ENCODE measurements around the gene DDAH1.

DDAH1 gene

DNA sequence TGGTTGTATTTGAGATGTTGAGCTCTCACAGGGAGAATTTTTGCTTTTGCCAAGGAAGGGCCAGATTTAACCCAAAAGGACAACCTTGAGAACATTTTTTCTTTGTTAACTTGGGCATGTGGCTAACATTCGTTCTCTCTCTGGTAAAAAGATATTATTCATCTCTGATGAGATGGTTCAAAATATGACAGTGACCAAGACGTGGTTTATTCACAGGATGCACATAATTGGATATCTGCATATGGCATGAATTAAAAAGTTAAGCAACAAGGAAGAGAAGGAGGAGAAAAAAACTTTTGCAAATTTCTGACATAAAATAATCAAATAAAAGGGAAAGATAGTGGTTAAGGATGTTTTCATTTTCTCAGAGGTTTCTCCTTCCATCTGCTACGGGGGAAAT lies 145.5 kb downstream of the DDAH1 start:
- POLR2A ChIA-PET, result no interaction called here
- Histone ChIP-seq H3K27me3 (replicated peaks in 2 of 5; ENCODE audit: control insufficient read depth in 4 of 5, insufficient read depth in 5 of 5, low read length in 4 of 5) (peaks cover 0 to 2% (median 0%) of the 10 kb centered on the region in 5 experiments), H3K4me1 (ENCODE audit: control extremely low read depth in 1 of 4, control insufficient read depth in 4 of 4, insufficient read depth in 4 of 4, low read length in 3 of 4) (peaks cover 0 to 5% (median 3%) of the 10 kb centered on the region in 4 experiments), H3K4me3 (ENCODE audit: control insufficient read depth in 1 of 7, extremely low read depth in 1 of 7, insufficient read depth in 4 of 7, low read depth in 2 of 7, low read length in 6 of 7) (no peak overlapping the region), H3K36me3 (ENCODE audit: control insufficient read depth in 4 of 4, insufficient read depth in 4 of 4, low read length in 3 of 4) (no peaks in the 10 kb centered on the region), H3K27ac (ENCODE audit: insufficient read depth in 1 of 2, low read depth in 1 of 2, low read length in 2 of 2, poor library complexity in 1 of 2, severe bottlenecking in 2 of 2) (no peak overlapping the region), H3K9me3 (ENCODE audit: control extremely low read depth in 1 of 5, control insufficient read depth in 4 of 5, insufficient read depth in 2 of 5, low read depth in 1 of 5, low read length in 4 of 5) (no peaks in the 10 kb centered on the region)
- CTCF ChIA-PET, result interaction anchor here (1.6 kb wide), 1 partner anchor 24 kb away, joined by 3 read pairs; no protein-coding TSS in a partner anchor
- DNase-seq, result no peak
- 100% methylated on average over 2 of the region's 3 CpGs for WGBS (ENCODE audit: insufficient coverage)

DNA sequence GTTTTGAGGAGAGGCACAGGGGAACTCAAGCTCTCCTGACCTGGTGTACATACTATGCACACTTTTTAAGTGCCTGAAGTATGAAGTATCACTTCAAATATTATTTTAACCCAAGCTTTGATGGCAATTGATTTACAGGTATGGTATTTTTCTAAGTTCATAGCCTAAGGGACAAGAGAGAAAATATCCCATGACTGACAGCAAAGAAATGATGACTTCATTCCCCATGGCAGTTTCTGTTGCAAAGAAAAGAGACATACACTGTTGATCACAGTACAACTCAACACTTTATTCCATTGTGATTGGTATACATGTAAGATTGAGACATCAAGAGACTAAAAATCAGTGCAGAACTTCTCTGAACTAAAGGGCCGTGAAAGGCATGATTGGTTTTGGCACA lies 146.7 kb downstream of the DDAH1 start:
- H3K36me3 ChIP-seq (ENCODE audit: control insufficient read depth in 4 of 4, insufficient read depth in 4 of 4, low read length in 3 of 4), result no peaks in the 10 kb centered on the region
- no peak for DNase-seq
- POLR2A ChIA-PET, result no interaction called here
- no peak overlapping the region for H3K27ac ChIP-seq (ENCODE audit: insufficient read depth in 1 of 2, low read depth in 1 of 2, low read length in 2 of 2, poor library complexity in 1 of 2, severe bottlenecking in 2 of 2)
- CTCF ChIA-PET, result interaction anchor here (1.6 kb wide), 1 partner anchor 25 kb away, joined by 3 read pairs; no protein-coding TSS in a partner anchor
- WGBS (ENCODE audit: insufficient coverage), result 100% methylated on average over 1 of the region's 1 CpG
- peaks cover 0 to 5% (median 3%) of the 10 kb centered on the region in 4 experiments for H3K4me1 ChIP-seq (ENCODE audit: control extremely low read depth in 1 of 4, control insufficient read depth in 4 of 4, insufficient read depth in 4 of 4, low read length in 3 of 4)
- H3K27me3 ChIP-seq (replicated peaks in 2 of 5; ENCODE audit: control insufficient read depth in 4 of 5, insufficient read depth in 5 of 5, low read length in 4 of 5), result peaks cover 0 to 2% (median 0%) of the 10 kb centered on the region in 5 experiments
- no peaks in the 10 kb centered on the region for H3K9me3 ChIP-seq (ENCODE audit: control extremely low read depth in 1 of 5, control insufficient read depth in 4 of 5, insufficient read depth in 2 of 5, low read depth in 1 of 5, low read length in 4 of 5)
- H3K4me3 ChIP-seq (ENCODE audit: control insufficient read depth in 1 of 7, extremely low read depth in 1 of 7, insufficient read depth in 4 of 7, low read depth in 2 of 7, low read length in 6 of 7), result no peak overlapping the region

DNA sequence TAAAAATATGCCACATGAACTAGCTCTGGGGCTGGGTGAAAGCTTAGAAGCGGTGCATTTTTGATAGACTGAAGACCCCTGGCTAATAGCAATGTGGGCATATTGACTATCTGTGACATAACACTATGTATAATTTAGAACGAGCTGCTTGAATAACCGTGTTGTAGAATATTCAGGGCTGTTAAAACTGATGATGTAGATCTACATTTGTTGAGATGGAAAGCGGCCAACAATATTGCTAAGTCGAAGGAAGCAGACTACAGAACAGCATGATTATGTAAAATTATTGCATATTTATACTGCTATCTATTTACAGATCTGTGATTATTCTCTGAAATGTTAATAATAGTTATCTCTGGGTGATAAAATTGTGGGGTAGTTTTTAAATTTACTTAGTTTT lies 147.4 kb downstream of the DDAH1 start:
- no peaks in the 10 kb centered on the region for H3K9me3 ChIP-seq (ENCODE audit: control extremely low read depth in 1 of 5, control insufficient read depth in 4 of 5, insufficient read depth in 2 of 5, low read depth in 1 of 5, low read length in 4 of 5)
- H3K27me3 ChIP-seq (replicated peaks in 2 of 5; ENCODE audit: control insufficient read depth in 4 of 5, insufficient read depth in 5 of 5, low read length in 4 of 5), result peaks cover 0 to 2% (median 0%) of the 10 kb centered on the region in 5 experiments
- no peaks in the 10 kb centered on the region for H3K36me3 ChIP-seq (ENCODE audit: control insufficient read depth in 4 of 4, insufficient read depth in 4 of 4, low read length in 3 of 4)
- CTCF ChIA-PET, result interaction anchor here (1.9 kb wide), 1 partner anchor 10 kb away, joined by 4 read pairs; no protein-coding TSS in a partner anchor
- H3K4me3 ChIP-seq (ENCODE audit: control insufficient read depth in 1 of 7, extremely low read depth in 1 of 7, insufficient read depth in 4 of 7, low read depth in 2 of 7, low read length in 6 of 7), result no peak overlapping the region
- H3K27ac ChIP-seq (ENCODE audit: insufficient read depth in 1 of 2, low read depth in 1 of 2, low read length in 2 of 2, poor library complexity in 1 of 2, severe bottlenecking in 2 of 2), result no peak overlapping the region
- WGBS (ENCODE audit: insufficient coverage), result 100% methylated on average over 3 of the region's 5 CpGs
- H3K4me1 ChIP-seq (ENCODE audit: control extremely low read depth in 1 of 4, control insufficient read depth in 4 of 4, insufficient read depth in 4 of 4, low read length in 3 of 4), result peaks cover 0 to 5% (median 3%) of the 10 kb centered on the region in 4 experiments
- POLR2A ChIA-PET, result no interaction called here
- no peak for DNase-seq

- Histone ChIP-seq H3K4me3 (ENCODE audit: control insufficient read depth in 1 of 7, extremely low read depth in 1 of 7, insufficient read depth in 4 of 7, low read depth in 2 of 7, low read length in 6 of 7) (no peak overlapping the region), H3K27ac (ENCODE audit: insufficient read depth in 1 of 2, low read depth in 1 of 2, low read length in 2 of 2, poor library complexity in 1 of 2, severe bottlenecking in 2 of 2) (no peak overlapping the region), H3K27me3 (replicated peaks in 2 of 5; ENCODE audit: control insufficient read depth in 4 of 5, insufficient read depth in 5 of 5, low read length in 4 of 5) (peaks cover 0 to 2% (median 0%) of the 10 kb centered on the region in 5 experiments), H3K9me3 (ENCODE audit: control extremely low read depth in 1 of 5, control insufficient read depth in 4 of 5, insufficient read depth in 2 of 5, low read depth in 1 of 5, low read length in 4 of 5) (no peaks in the 10 kb centered on the region), H3K36me3 (ENCODE audit: control insufficient read depth in 4 of 4, insufficient read depth in 4 of 4, low read length in 3 of 4) (no peaks in the 10 kb centered on the region), H3K4me1 (ENCODE audit: control extremely low read depth in 1 of 4, control insufficient read depth in 4 of 4, insufficient read depth in 4 of 4, low read length in 3 of 4) (peaks cover 0 to 2% (median under 1%) of the 10 kb centered on the region in 4 experiments)
- DNase-seq, result no peak
- 100% methylated on average over 2 of the region's 2 CpGs for WGBS (ENCODE audit: insufficient coverage)
- POLR2A ChIA-PET, result no interaction called here
- CTCF ChIA-PET, result interaction anchor here (1.1 to 1.9 kb wide), 2 partner anchors 8 to 82 kb away, joined by 4 read pairs; no protein-coding TSS in a partner anchor
Measured at GRCh38 chr1:85316321-85316720, 148.6 kb downstream of the DDAH1 start.

- H3K9me3 ChIP-seq (ENCODE audit: control extremely low read depth in 1 of 5, control insufficient read depth in 4 of 5, insufficient read depth in 2 of 5, low read depth in 1 of 5, low read length in 4 of 5), result no peaks in the 10 kb centered on the region
- no peak overlapping the region for H3K27ac ChIP-seq (ENCODE audit: insufficient read depth in 1 of 2, low read depth in 1 of 2, low read length in 2 of 2, poor library complexity in 1 of 2, severe bottlenecking in 2 of 2)
- H3K27me3 ChIP-seq (replicated peaks in 2 of 5; ENCODE audit: control insufficient read depth in 4 of 5, insufficient read depth in 5 of 5, low read length in 4 of 5), result peaks cover 0 to 2% (median 0%) of the 10 kb centered on the region in 5 experiments
- no peak overlapping the region for H3K4me3 ChIP-seq (ENCODE audit: control insufficient read depth in 1 of 7, extremely low read depth in 1 of 7, insufficient read depth in 4 of 7, low read depth in 2 of 7, low read length in 6 of 7)
- WGBS (ENCODE audit: insufficient coverage), result 100% methylated on average over 3 of the region's 8 CpGs
- POLR2A ChIA-PET, result no interaction called here
- no peak for DNase-seq
- no peaks in the 10 kb centered on the region for H3K36me3 ChIP-seq (ENCODE audit: control insufficient read depth in 4 of 4, insufficient read depth in 4 of 4, low read length in 3 of 4)
- CTCF ChIA-PET, result interaction anchor here (0.9 to 1.9 kb wide), 4 partner anchors 8 to 371 kb away, joined by 3 to 4 read pairs (median 4); no protein-coding TSS in a partner anchor
- peaks cover 0 to 2% (median 0%) of the 10 kb centered on the region in 4 experiments for H3K4me1 ChIP-seq (ENCODE audit: control extremely low read depth in 1 of 4, control insufficient read depth in 4 of 4, insufficient read depth in 4 of 4, low read length in 3 of 4)
Measured at GRCh38 chr1:85315789-85316188, 149.2 kb downstream of the DDAH1 start.

- H3K36me3 ChIP-seq (ENCODE audit: control insufficient read depth in 4 of 4, insufficient read depth in 4 of 4, low read length in 3 of 4), result no peaks in the 10 kb centered on the region
- H3K4me1 ChIP-seq (ENCODE audit: control extremely low read depth in 1 of 4, control insufficient read depth in 4 of 4, insufficient read depth in 4 of 4, low read length in 3 of 4), result no peaks in the 10 kb centered on the region
- no peak overlapping the region for H3K4me3 ChIP-seq (ENCODE audit: control insufficient read depth in 1 of 7, extremely low read depth in 1 of 7, insufficient read depth in 4 of 7, low read depth in 2 of 7, low read length in 6 of 7)
- ChIA-PET CTCF (interaction anchor here (1.0 to 1.2 kb wide), 2 partner anchors 9 to 254 kb away, joined by 3 read pairs; no protein-coding TSS in a partner anchor), POLR2A (no interaction called here)
- no peak for DNase-seq
- no peaks in the 10 kb centered on the region for H3K9me3 ChIP-seq (ENCODE audit: control extremely low read depth in 1 of 5, control insufficient read depth in 4 of 5, insufficient read depth in 2 of 5, low read depth in 1 of 5, low read length in 4 of 5)
- no peak overlapping the region for H3K27ac ChIP-seq (ENCODE audit: insufficient read depth in 1 of 2, low read depth in 1 of 2, low read length in 2 of 2, poor library complexity in 1 of 2, severe bottlenecking in 2 of 2)
- peaks cover 0 to 8% (median 2%) of the 10 kb centered on the region in 5 experiments for H3K27me3 ChIP-seq (replicated peaks in 2 of 5; ENCODE audit: control insufficient read depth in 4 of 5, insufficient read depth in 5 of 5, low read length in 4 of 5)
Measured at GRCh38 chr1:85314726-85315125, 150.2 kb downstream of the DDAH1 start.

DNA sequence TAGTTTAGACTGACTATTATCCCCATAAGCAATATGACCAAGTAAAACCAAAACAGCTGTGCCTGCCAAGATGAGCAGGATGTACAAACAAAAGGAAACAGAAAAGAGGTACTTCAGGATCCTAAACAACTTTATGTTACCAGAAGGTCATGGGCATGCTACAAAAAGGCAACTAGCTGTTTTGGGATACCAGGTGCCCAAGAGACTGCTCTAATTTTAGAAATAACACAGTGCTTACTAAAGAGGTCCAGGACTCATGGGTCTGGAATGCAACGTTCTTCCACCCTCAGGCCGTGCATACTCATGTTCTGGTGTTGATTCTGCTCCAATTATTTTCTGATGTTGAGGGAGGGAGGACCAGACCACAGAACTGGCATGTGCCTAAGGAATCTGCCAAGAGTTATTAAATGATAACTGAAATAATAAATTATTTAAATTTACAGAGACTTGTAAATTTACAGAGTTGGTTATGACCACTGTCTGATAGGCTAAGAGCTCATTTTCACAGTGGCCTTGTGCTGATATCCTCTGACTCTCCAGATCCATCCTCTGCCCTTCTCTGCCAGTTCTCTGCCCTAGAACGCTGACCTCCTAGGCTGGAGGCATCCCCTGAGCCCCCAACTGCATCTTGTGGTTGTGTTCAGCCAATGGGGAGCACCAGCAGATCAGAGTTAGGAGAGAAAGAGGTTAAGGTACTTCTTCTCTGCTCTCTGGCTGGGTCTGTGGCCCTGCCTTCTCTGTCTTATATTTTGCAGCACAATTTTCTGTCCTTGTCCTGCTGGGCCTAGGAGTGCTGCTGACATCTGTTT lies 150.9 kb downstream of the DDAH1 start:
- no peak overlapping the region for H3K27ac ChIP-seq (ENCODE audit: insufficient read depth in 1 of 2, low read depth in 1 of 2, low read length in 2 of 2, poor library complexity in 1 of 2, severe bottlenecking in 2 of 2)
- H3K36me3 ChIP-seq (ENCODE audit: control insufficient read depth in 4 of 4, insufficient read depth in 4 of 4, low read length in 3 of 4), result no peaks in the 10 kb centered on the region
- WGBS (ENCODE audit: insufficient coverage), result 92% methylated on average over 3 of the region's 3 CpGs
- ChIA-PET CTCF (interaction anchor here (1.0 kb wide), 1 partner anchor 255 kb away, joined by 3 read pairs; no protein-coding TSS in a partner anchor), POLR2A (no interaction called here)
- no peaks in the 10 kb centered on the region for H3K9me3 ChIP-seq (ENCODE audit: control extremely low read depth in 1 of 5, control insufficient read depth in 4 of 5, insufficient read depth in 2 of 5, low read depth in 1 of 5, low read length in 4 of 5)
- no peak overlapping the region for H3K4me3 ChIP-seq (ENCODE audit: control insufficient read depth in 1 of 7, extremely low read depth in 1 of 7, insufficient read depth in 4 of 7, low read depth in 2 of 7, low read length in 6 of 7)
- no peak for DNase-seq
- no peaks in the 10 kb centered on the region for H3K4me1 ChIP-seq (ENCODE audit: control extremely low read depth in 1 of 4, control insufficient read depth in 4 of 4, insufficient read depth in 4 of 4, low read length in 3 of 4)
- H3K27me3 ChIP-seq (replicated peaks in 2 of 5; ENCODE audit: control insufficient read depth in 4 of 5, insufficient read depth in 5 of 5, low read length in 4 of 5), result peaks cover 0 to 8% (median 2%) of the 10 kb centered on the region in 5 experiments
